HFF-Myc (cell line): ENCODE measurements around the gene GHRL.
A peak's percentile ranks its signal among the peaks of the same experiment; 100 is the strongest.

Source experiments
- DNase-seq: peaks from one replicate; pipeline ENCODE4 v3.0.0-alpha.2; 2011; ENCODE audit warnings: low read depth; ENCODE audit errors: extremely low read depth
- H3K4me3 ChIP-seq: replicated peaks from 2 replicates; pipeline ENCODE4 v1.5.1; 2011; ENCODE audit warnings: low read depth, mild to moderate bottlenecking, control low read depth, low read length
- CTCF ChIP-seq: IDR thresholded peaks from 2 replicates; pipeline ENCODE4 v1.5.1; 2012; ENCODE audit warnings: mild to moderate bottlenecking, low read depth, low read length, control low read depth; ENCODE audit errors: missing control alignments

The GHRL gene

GRCh38 chr3:10251006-10251405 is 41.7 kb downstream of the GHRL start:
- no peak for TF ChIP-seq CTCF
- peak overlapping the region; percentile 91 for H3K4me3 ChIP-seq
- DNase-seq = no peak

GRCh38 chr3:10249833-10250232 is 42.9 kb downstream of the GHRL start:
- no peak for TF ChIP-seq CTCF
- no peak for DNase-seq
- H3K4me3 ChIP-seq = peak overlapping the region; percentile 91

- TF ChIP-seq CTCF = no peak
- DNase-seq = no peak
- H3K4me3 ChIP-seq = peak overlapping the region; percentile 91
Measured at GRCh38 chr3:10248984-10249748, 43.6 kb downstream of the GHRL start.

GRCh38 chr3:10248184-10248983 is 44.4 kb downstream of the GHRL start, which contains the start of gene TATDN2:
Gene TATDN2 (plus strand): TSS chr3:10248459. CDS start chr3:10249201, 742 bp downstream.
- TF ChIP-seq CTCF = no peak
- peak within 1 kb of the TSS; percentile 91 for H3K4me3 ChIP-seq
- DNase-seq = peak; percentile 93

- no peak for TF ChIP-seq CTCF
- H3K4me3 ChIP-seq = peak overlapping the region; percentile 91
- no peak for DNase-seq
Measured at GRCh38 chr3:10247679-10248183, 45.0 kb downstream of the GHRL start.

GRCh38 chr3:10245081-10245712 is 47.5 kb downstream of the GHRL start:
- H3K4me3 ChIP-seq = no peak overlapping the region
- no peak for DNase-seq
- no peak for TF ChIP-seq CTCF
